Measurements from ENCODE around the gene ETS1. TPM values are rescaled to one million over a fixed set of nuclear protein-coding genes. Genes with fewer than 3 reads are reported as not detected.

Gene ETS1
- polyA plus RNA-seq, 1 donor (not counting 4 experiments of a cell fraction or from before 2014, with no cell fraction given), result 41.0 TPM

DNA sequence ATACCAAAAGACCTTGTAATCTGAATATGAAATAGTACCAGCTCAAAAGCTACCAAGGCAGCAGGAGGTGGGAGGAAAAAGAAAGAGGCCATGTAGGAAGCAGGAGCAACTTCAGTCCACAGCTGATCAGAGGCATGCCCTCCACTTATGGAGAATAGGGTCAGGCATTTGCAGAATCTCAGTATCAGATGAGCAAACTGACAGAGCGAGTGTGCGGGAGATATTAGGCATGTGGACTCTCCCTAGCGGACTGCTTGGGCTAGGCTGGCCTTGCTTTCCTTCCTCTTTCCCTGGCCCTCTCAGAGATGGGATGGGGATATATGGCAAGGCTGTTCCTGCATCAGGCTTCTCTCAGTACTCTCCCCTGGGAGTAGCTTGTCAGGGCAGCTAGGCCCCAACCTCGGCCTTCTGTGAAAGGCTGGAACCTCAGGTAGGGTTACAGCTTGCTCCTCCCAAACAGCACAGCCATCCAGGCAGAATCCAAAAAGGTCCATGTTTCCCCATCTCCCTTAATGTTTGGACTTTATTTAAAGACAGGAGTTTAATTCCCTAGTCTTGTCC is 37.0 kb downstream of the ETS1 start:
- H3K9me3 ChIP-seq (ENCODE audit: control insufficient read depth, low read depth, low read length), result no peaks in the 10 kb centered on the region
- no peak overlapping the region for H3K4me3 ChIP-seq (ENCODE audit: control insufficient read depth in 2 of 3, extremely low read depth in 1 of 3, insufficient read depth in 2 of 3, low read depth in 1 of 3, low read length in 3 of 3)
- no peaks in the 10 kb centered on the region for H3K27me3 ChIP-seq (ENCODE audit: control insufficient read depth, extremely low read depth, insufficient read depth, low read length)
- FAIRE-seq, result no peak
- no peaks in the 10 kb centered on the region for H4K20me1 ChIP-seq (ENCODE audit: control insufficient read depth, extremely low read depth, insufficient read depth, low read length)
- no peak overlapping the region for H2AFZ ChIP-seq (ENCODE audit: control insufficient read depth, low read length)
- H3K79me2 ChIP-seq (ENCODE audit: control insufficient read depth, insufficient read depth, low read length), result no peaks in the 10 kb centered on the region
- peaks cover 4% of the 10 kb centered on the region for H3K4me1 ChIP-seq (ENCODE audit: control insufficient read depth, extremely low read depth, insufficient read depth, low read length)
- DNase-seq (ENCODE audit: low read depth, low spot score), result no peak
- no peaks in the 10 kb centered on the region for H3K9me1 ChIP-seq (ENCODE audit: control insufficient read depth, extremely low read depth, insufficient read depth, low read length)
- H3K36me3 ChIP-seq (ENCODE audit: control insufficient read depth in 2 of 2, extremely low read depth in 1 of 2, insufficient read depth in 2 of 2, low read length in 2 of 2), result no peaks in the 10 kb centered on the region
- dilution Hi-C loops (cut with MboI; ENCODE audit: extremely low pct_ligation_motif_present, low sequenced_read_pairs), result no loop called here
- H3K27ac ChIP-seq (ENCODE audit: control insufficient read depth, insufficient read depth, low read length), result no peak overlapping the region
- no peak overlapping the region for H3K9ac ChIP-seq (ENCODE audit: control insufficient read depth, extremely low read depth, insufficient read depth, low read length)
- no peak overlapping the region for H3K4me2 ChIP-seq (ENCODE audit: control insufficient read depth, extremely low read depth, insufficient read depth, low read depth, low read length)
- TF ChIP-seq, protein P1, sequence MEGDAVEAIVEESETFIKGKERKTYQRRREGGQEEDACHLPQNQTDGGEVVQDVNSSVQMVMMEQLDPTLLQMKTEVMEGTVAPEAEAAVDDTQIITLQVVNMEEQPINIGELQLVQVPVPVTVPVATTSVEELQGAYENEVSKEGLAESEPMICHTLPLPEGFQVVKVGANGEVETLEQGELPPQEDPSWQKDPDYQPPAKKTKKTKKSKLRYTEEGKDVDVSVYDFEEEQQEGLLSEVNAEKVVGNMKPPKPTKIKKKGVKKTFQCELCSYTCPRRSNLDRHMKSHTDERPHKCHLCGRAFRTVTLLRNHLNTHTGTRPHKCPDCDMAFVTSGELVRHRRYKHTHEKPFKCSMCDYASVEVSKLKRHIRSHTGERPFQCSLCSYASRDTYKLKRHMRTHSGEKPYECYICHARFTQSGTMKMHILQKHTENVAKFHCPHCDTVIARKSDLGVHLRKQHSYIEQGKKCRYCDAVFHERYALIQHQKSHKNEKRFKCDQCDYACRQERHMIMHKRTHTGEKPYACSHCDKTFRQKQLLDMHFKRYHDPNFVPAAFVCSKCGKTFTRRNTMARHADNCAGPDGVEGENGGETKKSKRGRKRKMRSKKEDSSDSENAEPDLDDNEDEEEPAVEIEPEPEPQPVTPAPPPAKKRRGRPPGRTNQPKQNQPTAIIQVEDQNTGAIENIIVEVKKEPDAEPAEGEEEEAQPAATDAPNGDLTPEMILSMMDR (optimal IDR thresholded peaks at IDR 0.05 in 1 of 3, IDR thresholded peaks at IDR 0.05 in 1 of 3, conservative IDR thresholded peaks at IDR 0.05 in 1 of 3; ENCODE audit: extremely low read depth in 1 of 3, insufficient read depth in 2 of 3, low read length in 3 of 3), result no peak
- TF ChIP-seq EZH2 (IDR thresholded peaks at IDR 0.05; ENCODE audit: low read length), result no peak

DNA sequence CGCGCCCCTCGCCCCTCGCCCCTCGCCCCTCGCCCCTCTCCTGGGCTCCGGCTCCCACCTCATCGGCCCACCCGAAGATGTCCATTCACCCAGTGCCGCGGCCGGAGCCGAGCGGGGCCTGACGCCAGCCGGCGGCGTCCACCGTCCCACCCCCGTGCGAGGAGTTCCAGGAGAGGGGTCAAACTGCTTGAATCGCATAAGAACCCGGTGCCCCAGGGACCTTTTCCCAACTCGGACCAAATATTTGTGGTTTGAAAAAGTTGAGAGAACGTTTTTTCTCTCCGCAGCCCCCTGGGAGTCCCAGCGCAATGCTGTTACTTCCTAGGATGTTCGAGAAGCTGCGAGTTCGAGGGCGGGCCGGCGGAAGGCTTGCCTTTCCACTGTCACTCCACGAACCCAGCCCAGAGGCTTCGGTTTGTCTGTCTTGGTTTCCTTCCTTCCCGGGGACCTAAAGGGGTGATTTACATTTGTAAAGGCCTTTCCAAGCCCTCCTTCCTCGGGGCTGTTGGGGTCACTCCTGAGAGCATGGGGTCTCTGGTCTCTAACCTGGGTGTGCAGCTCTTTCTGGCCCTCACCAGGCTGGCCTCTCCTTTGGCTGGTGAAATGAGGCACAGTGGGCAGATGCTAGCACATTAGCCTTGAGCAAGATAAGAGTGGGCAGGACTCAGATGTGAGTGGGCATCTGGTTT is 38.0 kb downstream of the ETS1 start:
- DNase-seq (ENCODE audit: low read depth, low spot score) (no peak), FAIRE-seq (no peak)
- no peaks in the 10 kb centered on the region for H3K36me3 ChIP-seq (ENCODE audit: control insufficient read depth in 2 of 2, extremely low read depth in 1 of 2, insufficient read depth in 2 of 2, low read length in 2 of 2)
- H2AFZ ChIP-seq (ENCODE audit: control insufficient read depth, low read length), result no peak overlapping the region
- H3K9me1 ChIP-seq (ENCODE audit: control insufficient read depth, extremely low read depth, insufficient read depth, low read length), result no peaks in the 10 kb centered on the region
- no peak overlapping the region for H3K27ac ChIP-seq (ENCODE audit: control insufficient read depth, insufficient read depth, low read length)
- H3K27me3 ChIP-seq (ENCODE audit: control insufficient read depth, extremely low read depth, insufficient read depth, low read length), result no peaks in the 10 kb centered on the region
- H3K79me2 ChIP-seq (ENCODE audit: control insufficient read depth, insufficient read depth, low read length), result no peaks in the 10 kb centered on the region
- TF ChIP-seq, protein P1 (optimal IDR thresholded peaks at IDR 0.05 in 1 of 3, IDR thresholded peaks at IDR 0.05 in 1 of 3, conservative IDR thresholded peaks at IDR 0.05 in 1 of 3; ENCODE audit: extremely low read depth in 1 of 3, insufficient read depth in 2 of 3, low read length in 3 of 3), result no peak
- TF ChIP-seq EZH2 (IDR thresholded peaks at IDR 0.05; ENCODE audit: low read length), result no peak
- dilution Hi-C loops (cut with MboI; ENCODE audit: extremely low pct_ligation_motif_present, low sequenced_read_pairs), result no loop called here
- peaks cover 4% of the 10 kb centered on the region for H3K4me1 ChIP-seq (ENCODE audit: control insufficient read depth, extremely low read depth, insufficient read depth, low read length)
- no peak overlapping the region for H3K4me3 ChIP-seq (ENCODE audit: control insufficient read depth in 2 of 3, extremely low read depth in 1 of 3, insufficient read depth in 2 of 3, low read depth in 1 of 3, low read length in 3 of 3)
- no peaks in the 10 kb centered on the region for H3K9me3 ChIP-seq (ENCODE audit: control insufficient read depth, low read depth, low read length)
- no peaks in the 10 kb centered on the region for H4K20me1 ChIP-seq (ENCODE audit: control insufficient read depth, extremely low read depth, insufficient read depth, low read length)
- H3K4me2 ChIP-seq (ENCODE audit: control insufficient read depth, extremely low read depth, insufficient read depth, low read depth, low read length), result no peak overlapping the region
- no peak overlapping the region for H3K9ac ChIP-seq (ENCODE audit: control insufficient read depth, extremely low read depth, insufficient read depth, low read length)

Data from keratinocyte (primary cell).